Nephron (organoid): ENCODE measurements around the gene ICE1.

ENCODE experiments used
- H3K27ac Mint-ChIP-seq, 3 experiments: 2 replicates each; pipeline ENCODE4 v1.8.0; 2020; ENCODE audit warnings: mixed read lengths in 3 of 3, mild to moderate bottlenecking in 2 of 3, moderate library complexity in 1 of 3
- H3K27me3 Mint-ChIP-seq: 2 replicates; pipeline ENCODE4 v1.8.0; 2021; ENCODE audit warnings: low read depth, mild to moderate bottlenecking, moderate library complexity, mixed read lengths
- H3K36me3 Mint-ChIP-seq: 2 replicates; pipeline ENCODE4 v1.8.0; 2020; ENCODE audit warnings: low read depth, mixed read lengths
- H3K4me1 Mint-ChIP-seq: 2 replicates; pipeline ENCODE4 v1.8.0; 2020; ENCODE audit warnings: mixed read lengths
- H3K4me3 Mint-ChIP-seq, 3 experiments: 2 replicates each; pipeline ENCODE4 v1.8.0; 2020; ENCODE audit warnings: mild to moderate bottlenecking in 3 of 3, mixed read lengths in 3 of 3, moderate library complexity in 2 of 3
- H3K9me3 Mint-ChIP-seq: 2 replicates; pipeline ENCODE4 v1.8.0; 2020; ENCODE audit warnings: mixed read lengths
- TF ChIP-seq, protein P1 (sequence below), 3 experiments: fragments of 200-600 bp; sonication (generic); IDR thresholded peaks; one replicate each; pipeline ENCODE4 v1.5.0; 2021; ENCODE audit warnings: antibody characterized with exemption in 3 of 3; ENCODE audit not compliant: unreplicated experiment in 3 of 3

The ICE1 gene

DNA sequence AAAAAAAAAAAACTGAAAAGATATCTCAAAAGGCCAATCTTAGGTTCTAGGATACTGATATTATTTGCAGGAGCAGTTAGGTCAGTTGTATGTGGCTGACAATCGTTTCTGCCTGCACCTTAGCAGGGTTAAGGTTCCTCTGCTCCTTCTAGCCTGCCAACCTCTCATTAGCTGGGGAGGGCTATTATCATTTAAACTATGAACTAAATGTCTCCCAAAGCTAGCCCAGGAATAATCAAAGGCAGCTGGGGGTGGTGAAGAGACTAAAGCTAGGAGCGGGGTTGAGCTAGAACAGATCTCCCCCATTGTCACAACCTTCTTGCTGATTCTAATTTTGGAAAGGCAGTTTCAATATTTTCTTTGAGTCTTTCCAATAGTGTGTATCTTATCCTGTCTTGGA is 99.9 kb downstream of the ICE1 start:
- no peak overlapping the region for H3K27ac Mint-ChIP-seq

DNA sequence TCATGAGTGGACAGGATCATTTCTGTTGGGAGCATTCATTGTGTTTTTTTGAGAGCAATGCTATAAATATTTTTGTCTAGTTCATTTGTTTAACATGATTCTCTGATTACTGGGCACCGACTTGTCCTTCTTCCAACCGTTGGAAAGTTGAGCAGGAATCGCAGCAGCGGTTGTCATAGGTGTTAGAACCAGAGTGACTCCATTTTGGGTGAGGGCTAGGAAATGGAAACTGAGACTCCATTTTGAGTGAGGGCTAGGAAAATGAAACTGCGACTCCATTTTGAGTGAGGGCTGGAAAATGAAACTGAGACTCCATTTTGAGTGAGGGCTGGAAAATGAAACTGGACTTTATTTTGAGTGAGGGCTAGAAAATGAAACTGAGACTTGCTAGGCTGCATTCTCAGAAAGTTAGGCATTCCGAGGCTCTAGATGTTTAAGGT is 100.6 kb downstream of the ICE1 start:
- H3K4me3 Mint-ChIP-seq: no peak overlapping the region
- H3K36me3 Mint-ChIP-seq: no peaks in the 10 kb centered on the region
- H3K27me3 Mint-ChIP-seq: peaks cover 5% of the 10 kb centered on the region
- no peaks in the 10 kb centered on the region for H3K9me3 Mint-ChIP-seq
- no peak overlapping the region for H3K27ac Mint-ChIP-seq
- TF ChIP-seq, protein P1, sequence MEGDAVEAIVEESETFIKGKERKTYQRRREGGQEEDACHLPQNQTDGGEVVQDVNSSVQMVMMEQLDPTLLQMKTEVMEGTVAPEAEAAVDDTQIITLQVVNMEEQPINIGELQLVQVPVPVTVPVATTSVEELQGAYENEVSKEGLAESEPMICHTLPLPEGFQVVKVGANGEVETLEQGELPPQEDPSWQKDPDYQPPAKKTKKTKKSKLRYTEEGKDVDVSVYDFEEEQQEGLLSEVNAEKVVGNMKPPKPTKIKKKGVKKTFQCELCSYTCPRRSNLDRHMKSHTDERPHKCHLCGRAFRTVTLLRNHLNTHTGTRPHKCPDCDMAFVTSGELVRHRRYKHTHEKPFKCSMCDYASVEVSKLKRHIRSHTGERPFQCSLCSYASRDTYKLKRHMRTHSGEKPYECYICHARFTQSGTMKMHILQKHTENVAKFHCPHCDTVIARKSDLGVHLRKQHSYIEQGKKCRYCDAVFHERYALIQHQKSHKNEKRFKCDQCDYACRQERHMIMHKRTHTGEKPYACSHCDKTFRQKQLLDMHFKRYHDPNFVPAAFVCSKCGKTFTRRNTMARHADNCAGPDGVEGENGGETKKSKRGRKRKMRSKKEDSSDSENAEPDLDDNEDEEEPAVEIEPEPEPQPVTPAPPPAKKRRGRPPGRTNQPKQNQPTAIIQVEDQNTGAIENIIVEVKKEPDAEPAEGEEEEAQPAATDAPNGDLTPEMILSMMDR (IDR thresholded peaks at IDR 0.05; ENCODE audit: unreplicated experiment in 3 of 3): no peak
- H3K4me1 Mint-ChIP-seq: no peaks in the 10 kb centered on the region

More for the DNA sequence above, 99.9 kb downstream of the ICE1 start:
- H3K36me3 Mint-ChIP-seq: no peaks in the 10 kb centered on the region
- H3K4me1 Mint-ChIP-seq: no peaks in the 10 kb centered on the region
- peaks cover 5% of the 10 kb centered on the region for H3K27me3 Mint-ChIP-seq
- TF ChIP-seq, protein P1 (IDR thresholded peaks at IDR 0.05; ENCODE audit: unreplicated experiment in 3 of 3): no peak
- H3K4me3 Mint-ChIP-seq: no peak overlapping the region
- H3K9me3 Mint-ChIP-seq: no peaks in the 10 kb centered on the region

DNA sequence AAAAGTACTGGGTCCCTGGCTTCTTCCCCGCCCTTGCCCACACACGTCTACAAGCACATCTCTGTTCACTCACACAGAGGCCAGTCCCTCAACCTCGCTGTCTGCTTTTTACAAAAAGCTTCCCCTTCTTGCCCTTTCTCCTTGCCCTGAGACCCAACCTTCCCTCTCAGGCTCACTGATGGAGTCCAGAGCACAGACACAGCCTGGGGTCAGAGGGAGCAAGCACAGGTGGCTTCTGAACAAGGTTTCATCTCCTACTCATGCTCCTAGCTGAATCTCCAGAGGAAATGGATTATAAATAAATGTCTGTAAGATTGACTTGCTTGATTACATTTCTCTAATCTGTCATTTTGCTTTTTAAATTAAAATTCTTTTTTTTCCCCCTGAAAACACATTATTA is 101.8 kb downstream of the ICE1 start:
- H3K36me3 Mint-ChIP-seq: no peaks in the 10 kb centered on the region
- no peaks in the 10 kb centered on the region for H3K4me1 Mint-ChIP-seq
- TF ChIP-seq, protein P1 (IDR thresholded peaks at IDR 0.05; ENCODE audit: unreplicated experiment in 3 of 3): no peak
- H3K9me3 Mint-ChIP-seq: no peaks in the 10 kb centered on the region
- no peak overlapping the region for H3K4me3 Mint-ChIP-seq
- no peak overlapping the region for H3K27ac Mint-ChIP-seq
- peaks cover 5% of the 10 kb centered on the region for H3K27me3 Mint-ChIP-seq

DNA sequence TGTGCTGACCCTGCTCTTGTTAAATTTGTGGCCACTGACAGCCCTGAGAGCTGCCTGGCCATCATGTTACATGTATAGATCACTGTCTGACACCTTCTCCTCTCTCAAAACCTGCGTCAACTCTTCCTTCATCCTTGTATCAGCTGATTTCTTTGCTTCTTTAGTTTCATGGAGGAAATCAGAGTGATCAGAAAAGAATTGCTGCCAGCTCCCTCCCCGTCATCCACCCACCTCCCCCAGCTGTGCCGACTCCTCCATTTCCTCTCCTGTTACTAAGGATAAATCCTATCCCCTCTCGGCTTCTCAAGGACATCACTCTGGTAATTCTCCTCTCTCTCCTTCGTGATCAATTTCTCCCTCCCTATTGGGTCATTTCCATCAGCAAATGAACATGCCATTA is 108.9 kb downstream of the ICE1 start:
- H3K4me3 Mint-ChIP-seq: no peak overlapping the region
- H3K36me3 Mint-ChIP-seq: no peaks in the 10 kb centered on the region
- peaks cover 8% of the 10 kb centered on the region for H3K27me3 Mint-ChIP-seq
- TF ChIP-seq, protein P1 (IDR thresholded peaks at IDR 0.05; ENCODE audit: unreplicated experiment in 3 of 3): no peak
- peaks cover 3% of the 10 kb centered on the region for H3K9me3 Mint-ChIP-seq
- H3K4me1 Mint-ChIP-seq: peaks cover 14% of the 10 kb centered on the region
- peak overlapping the region in 2 of 3 experiments; percentile 24 to 30 for H3K27ac Mint-ChIP-seq

DNA sequence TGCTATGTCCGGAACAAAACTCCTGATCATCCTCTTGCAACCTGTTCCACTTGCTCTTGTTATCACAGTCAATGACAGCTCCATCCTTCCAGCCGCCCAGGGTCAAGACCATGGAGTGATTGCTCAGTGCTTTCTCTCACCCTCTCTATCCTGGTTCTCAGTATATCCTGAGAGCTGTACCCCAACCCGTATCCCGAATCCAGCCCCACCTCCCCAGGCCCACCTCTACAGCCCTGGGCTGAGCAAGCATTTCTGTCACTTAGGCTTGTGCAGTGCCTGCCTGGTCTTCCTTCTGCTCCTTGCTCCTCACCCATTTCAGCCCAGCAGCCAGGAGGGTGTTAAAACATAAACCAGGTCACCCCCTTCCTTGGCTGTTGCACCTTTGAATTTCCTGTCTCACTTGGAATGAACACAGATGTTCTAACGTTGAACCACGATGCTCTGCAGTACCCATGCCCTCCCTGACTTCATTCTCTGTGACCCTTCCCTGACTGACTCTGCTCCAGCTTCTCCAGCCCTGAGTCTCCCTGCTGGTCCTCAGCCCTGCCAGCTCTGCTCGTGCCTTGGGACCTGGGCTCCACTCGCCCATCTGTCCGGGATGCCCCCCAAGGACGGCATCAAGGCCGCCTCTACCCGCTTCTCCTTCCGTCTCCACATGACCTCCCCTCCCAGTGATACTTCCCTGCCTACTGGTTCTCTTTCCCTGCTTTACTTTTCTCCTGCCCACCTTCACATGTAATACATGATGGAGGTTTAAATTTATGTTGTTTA is 110.0 kb downstream of the ICE1 start:
- TF ChIP-seq, protein P1 (IDR thresholded peaks at IDR 0.05; ENCODE audit: unreplicated experiment in 3 of 3): no peak
- H3K9me3 Mint-ChIP-seq: peaks cover 3% of the 10 kb centered on the region
- peaks cover 14% of the 10 kb centered on the region for H3K27me3 Mint-ChIP-seq
- H3K36me3 Mint-ChIP-seq: no peaks in the 10 kb centered on the region
- H3K4me1 Mint-ChIP-seq: peaks cover 14% of the 10 kb centered on the region
- H3K27ac Mint-ChIP-seq: no peak overlapping the region
- no peak overlapping the region for H3K4me3 Mint-ChIP-seq

DNA sequence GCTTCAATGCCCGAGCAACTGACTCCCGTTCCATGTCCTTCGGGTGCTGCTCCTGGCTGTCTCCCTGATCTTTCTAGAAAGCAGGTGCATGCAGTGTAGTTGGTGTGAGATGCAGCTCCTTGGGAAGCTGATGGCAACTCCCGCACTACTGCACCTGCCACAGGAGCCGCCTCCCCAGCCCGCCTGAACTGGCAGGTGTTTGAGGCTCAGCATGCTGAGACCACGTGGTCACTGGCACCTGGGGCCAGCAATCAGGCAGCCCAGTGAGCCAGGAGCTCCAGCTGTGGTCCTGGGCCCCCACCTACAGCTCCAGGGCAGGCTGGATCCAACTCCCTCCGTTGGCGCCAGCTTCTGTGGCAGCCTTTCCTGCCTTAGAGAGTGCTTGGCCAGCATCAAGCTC is 111.5 kb downstream of the ICE1 start:
- peaks cover 14% of the 10 kb centered on the region for H3K4me1 Mint-ChIP-seq
- H3K27me3 Mint-ChIP-seq: peaks cover 14% of the 10 kb centered on the region
- no peaks in the 10 kb centered on the region for H3K36me3 Mint-ChIP-seq

More for the DNA sequence above, 111.5 kb downstream of the ICE1 start:
- TF ChIP-seq, protein P1 (IDR thresholded peaks at IDR 0.05; ENCODE audit: unreplicated experiment in 3 of 3): no peak
- H3K9me3 Mint-ChIP-seq: peaks cover 3% of the 10 kb centered on the region
- no peak overlapping the region for H3K4me3 Mint-ChIP-seq
- no peak overlapping the region for H3K27ac Mint-ChIP-seq
